Left colon (tissue), 2 donors: Measurements from ENCODE around the gene CBX4. TPM values are rescaled to one million over a fixed set of nuclear protein-coding genes. Genes with fewer than 3 reads are reported as not detected.
"Not testable (repeated sequence)": the region's sequence is repeated elsewhere in the genome, so short reads cannot be mapped to it uniquely, and the experiment has no call there.

Experiments
- ATAC-seq: fragments of 200-7000 bp; cut with Tn5 transposase; one replicate; pipeline ENCODE4 v1.9.1; 2020; ENCODE audit warnings: mild to moderate bottlenecking, moderate library complexity
- DNase-seq, 2 donors: peaks; one replicate each; pipeline ENCODE4 v3.0.0-alpha.2; 2020
- intact Hi-C, 2 donors: fragments of 100-400 bp; cut with DNase I in 1 of 2; cut with micrococcal nuclease in 1 of 2; formaldehyde crosslinking; loops; one replicate each; pipeline versions ENCODE4 v1.11.2 to v1.14.0; 2022; cut with DNase I, micrococcal nuclease
- total RNA-seq, 2 donors: library from RNA; stranded (reverse); fragmentation: NEBNext Ultra II Directional; extraction: Animal tissue kit (Norgen Biotek cat#: 25700); gene quantifications; one replicate each; pipeline ENCODE4 v1.2.1, GENCODE V29; 2021
- donor health status: DM: no; HTN: no; CAD: no.
- donor health status: DM: yes; HTN: yes; CAD: no.

CBX4 gene
- total RNA-seq, 2 donors from 2014 or later, result 12.1 to 14.5 TPM

DNA sequence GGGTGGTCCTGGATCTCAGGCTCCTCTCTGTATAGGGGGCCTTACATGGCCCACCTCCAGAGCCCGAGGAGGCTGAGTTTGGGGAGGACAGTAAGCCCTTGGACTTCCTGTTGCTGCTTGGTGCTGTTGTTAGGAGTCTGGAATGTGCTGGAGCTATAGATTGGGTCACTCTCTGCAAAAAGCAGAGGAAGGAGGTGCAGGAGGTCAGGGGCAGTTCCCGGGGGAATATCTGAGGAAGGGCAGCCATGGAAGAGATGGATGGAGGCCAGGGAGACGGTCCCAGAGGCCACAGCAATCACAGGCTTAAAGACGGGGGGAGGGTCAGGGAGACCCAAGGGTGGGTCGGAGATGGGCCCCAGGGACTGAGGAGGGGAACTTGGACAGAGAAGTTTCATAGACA, 23.0 kb upstream of the CBX4 start:
- ATAC-seq (no peak), DNase-seq (no peak)
- intact Hi-C loops, result no loop called here

DNA sequence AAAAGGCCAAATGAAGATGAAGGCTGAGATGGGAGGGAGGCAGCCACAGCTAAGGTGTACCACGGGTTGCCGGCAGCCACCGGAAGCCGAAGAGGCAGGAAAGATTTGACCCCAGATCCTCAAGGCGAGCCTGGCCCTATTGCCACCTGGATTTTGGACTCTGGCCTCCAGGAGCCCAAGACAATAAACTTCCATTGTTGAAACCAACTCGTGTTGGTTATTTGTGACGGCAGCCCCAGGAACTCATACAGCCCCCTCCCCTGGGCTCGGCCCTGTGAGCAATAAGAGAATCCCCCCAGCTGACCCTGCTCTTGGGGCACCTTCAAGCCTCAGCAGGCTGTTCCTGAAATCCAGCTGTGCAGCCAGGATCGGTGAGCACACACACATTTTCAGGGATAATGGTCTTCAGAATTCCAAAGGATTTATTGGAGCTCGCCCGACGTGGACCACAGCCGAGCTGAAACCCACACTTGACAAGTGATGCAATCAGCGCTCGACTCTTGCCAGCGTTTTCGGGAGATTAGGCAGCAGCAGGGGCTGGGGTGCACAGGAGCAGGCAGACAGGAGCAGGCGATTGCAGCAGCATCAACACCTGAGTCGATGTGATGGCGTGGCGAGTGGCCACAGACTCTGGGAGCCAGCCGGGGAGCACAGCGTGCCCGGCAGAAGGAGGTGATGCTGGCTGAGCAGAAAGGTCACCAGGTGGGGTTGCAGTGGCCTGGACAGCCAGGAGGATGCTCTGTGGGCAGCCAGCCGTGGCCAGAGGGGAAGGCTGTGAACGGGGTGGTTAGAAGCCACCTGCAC, 22.4 kb upstream of the CBX4 start:
- peak; percentile 75 for ATAC-seq
- intact Hi-C loops, result no loop called here
- DNase-seq, result peak in 1 of 2 donors; percentile 26

DNA sequence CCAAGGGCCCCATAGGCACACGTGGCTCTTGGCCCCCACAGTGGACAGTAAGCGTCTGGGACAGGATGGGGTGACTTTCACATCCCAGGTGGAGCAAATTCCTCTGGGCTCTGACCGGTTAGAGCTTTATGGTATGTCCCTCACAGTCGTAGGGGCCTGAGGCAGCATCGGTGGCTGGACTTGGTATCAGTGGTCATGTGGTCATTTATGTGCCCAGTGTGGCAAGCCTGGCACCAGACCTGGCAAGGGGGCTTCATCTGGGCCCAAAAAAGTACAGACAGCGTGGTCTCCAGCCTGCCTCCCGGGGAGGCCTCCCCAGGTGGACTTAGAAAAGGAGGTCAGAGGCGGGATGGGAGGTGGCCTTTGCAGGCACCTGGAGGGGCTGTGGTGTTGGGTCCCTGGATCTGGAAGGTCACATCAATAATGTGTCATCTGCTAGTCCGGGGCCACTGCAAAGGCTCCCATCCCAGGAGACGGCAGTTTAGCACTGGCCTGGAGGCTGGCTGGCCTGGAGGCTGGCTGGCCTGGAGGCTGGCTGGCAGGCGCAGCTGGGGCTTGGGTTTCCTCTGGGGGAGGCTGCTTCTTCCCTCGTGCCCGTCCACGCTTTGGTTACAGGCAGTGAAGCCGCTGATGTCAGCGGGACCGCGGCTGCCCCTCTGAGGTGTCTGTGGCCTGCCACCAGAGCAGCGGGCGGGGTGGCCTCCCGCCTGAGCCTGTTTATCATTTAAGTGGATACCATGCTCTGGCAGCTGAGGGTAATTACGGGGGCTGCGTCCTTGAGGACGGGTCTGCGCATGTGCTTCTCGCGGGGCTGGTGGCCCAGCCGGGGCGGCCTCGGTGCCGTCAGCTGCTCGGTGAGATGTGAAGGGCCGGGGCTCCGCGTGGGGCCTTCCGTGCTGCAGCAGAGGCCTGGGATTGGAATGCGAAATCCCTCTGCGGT, 20.7 kb upstream of the CBX4 start:
- intact Hi-C loops, result no loop called here
- ATAC-seq (no peak), DNase-seq (no peak)

DNA sequence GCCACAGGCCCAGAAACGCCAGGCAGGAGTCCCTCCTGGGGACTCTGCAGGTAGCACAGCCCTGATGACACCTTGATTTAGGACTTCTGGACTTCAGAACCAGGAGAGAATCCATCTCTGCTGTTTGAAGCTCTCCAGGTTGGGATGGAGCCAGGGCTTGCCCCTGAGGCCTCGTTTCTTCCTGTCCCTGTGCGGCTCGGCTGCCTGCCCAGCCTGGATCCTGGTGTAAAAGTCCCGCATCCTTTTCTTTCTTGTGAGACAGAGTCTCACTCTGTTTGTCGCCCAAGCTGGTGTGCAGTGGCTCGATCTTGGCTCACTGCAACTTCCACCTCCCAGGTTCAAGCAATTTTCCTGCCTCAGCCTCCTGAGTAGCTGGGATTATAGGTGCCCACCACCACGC, 17.9 kb upstream of the CBX4 start:
- intact Hi-C loops, result no loop called here
- ATAC-seq (no peak), DNase-seq (no peak)

DNA sequence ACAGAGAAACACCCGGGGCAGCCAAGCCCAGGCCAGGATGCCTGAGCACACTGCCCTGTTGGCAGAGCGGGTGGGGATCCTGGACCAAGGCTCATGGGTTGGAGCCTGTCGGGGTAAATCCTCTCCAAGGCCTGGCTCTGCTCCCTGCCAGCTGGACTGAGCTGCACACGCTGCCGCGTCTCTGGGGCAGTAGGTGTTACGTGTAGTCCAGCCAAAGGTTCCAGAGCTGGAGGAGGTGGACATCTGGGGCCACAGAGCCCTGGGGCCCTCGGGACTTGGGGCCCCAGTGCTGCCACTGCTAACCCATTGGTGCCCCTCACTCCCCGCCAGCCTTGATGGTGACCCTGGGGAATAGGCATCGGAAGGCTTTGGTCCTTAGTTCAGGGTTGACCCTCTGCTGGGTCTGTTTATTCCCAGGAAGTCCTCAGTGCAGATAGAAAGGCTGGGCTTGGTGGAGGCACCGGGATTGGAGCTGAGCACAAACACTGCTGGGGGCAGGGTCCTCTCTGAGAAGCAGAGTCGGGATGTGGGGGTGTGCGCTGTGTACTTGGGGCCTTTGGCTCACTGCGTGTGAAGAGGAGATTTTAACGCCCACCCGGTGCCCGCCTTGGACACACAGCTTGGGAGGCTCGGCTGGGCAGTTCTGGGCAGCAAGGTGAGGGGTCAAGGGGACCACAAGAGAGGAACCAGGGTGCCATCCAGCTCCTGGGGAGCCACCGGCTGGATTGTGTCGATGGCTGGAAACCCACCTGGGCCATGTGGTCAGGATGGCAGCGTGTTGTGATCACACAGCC, 16.3 kb upstream of the CBX4 start:
- intact Hi-C loops, result no loop called here
- no peak for ATAC-seq
- no peak for DNase-seq

DNA sequence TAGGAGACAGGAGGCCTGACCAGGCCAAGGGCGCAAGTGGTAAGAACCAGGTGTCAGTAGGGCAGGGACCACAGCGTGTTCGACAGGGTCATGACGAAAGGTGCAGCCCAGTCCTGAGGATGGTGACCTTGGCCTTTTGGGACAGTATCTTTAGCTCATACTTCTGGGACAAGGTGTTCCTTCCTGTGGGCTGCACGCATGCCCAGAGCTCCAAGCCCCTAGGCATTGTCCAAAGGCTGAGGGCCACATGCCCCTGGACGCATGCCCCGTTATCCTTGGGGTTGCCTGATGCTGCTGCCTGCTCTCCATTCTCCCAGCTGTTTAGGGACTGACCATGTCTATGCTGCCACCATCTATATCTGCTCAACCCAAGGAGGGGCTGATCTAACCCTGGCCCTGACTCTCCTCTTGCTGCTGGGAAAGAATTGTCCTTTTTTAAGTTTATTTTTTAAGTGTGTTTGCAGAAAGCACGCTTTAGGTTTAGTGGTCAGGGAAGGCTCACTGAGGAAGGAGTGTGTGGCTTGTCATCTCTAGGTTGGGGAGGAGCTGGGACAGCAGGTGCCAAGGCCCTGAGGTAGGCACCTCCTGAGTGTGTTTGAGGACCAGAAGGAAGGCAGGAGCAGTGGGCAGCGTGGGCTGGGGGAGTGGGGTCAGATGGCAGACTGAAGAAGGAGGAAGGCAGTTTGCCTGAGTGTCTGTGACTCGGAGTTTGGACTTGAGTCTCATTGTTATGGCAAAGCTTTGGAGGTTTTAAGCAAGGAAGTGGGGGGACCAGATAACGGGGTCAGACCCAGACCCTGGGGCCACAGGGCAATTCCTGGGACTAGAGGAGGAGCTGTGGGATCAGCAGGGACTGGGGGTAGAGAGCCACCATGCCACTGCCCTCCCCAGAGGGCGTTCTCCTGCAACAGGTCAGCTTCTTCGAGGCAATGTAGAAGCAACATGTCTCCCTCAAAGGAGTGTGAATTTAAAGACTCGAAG, 15.1 kb upstream of the CBX4 start:
- DNase-seq (no peak), ATAC-seq (no peak)
- intact Hi-C loops, result no loop called here

DNA sequence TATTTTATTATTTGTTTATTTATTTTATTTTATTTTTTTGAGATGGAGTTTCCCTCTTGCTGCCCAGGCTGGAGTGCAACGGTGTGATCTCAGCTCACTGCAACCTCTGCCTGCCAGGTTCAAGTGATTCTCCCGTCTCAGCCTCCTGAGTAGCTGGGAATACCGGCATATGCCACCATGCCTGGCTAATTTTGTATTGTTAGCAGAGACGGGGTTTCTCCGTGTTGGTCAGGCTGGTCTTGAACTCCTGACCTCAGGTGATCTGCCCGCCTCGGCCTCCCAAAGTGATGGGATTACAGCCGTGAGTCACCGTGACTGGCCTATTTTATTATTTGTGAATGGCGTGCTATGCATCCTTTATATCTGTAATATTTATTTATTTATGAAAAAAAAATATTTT, 13.9 kb upstream of the CBX4 start:
- DNase-seq, ATAC-seq, intact Hi-C loops: not testable (repeated sequence)

DNA sequence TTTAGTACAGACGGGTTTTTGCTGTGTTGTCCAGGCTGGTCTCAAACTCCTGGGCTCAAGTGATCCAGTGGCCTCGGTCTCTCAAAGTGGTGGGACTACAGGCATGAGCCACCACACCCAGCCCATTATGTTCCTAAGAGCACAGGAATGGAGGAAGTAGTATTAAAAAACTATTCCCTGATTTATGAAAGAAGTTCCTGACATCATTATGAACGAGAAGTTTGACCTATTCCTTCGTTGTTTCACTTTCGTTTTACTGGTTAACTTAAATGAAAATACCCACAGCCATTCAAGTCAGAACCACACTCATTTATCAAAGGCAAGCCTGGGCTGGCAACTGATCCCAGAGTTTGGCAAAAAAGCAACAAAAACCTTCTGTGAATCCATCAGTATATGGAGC, 13.5 kb upstream of the CBX4 start:
- DNase-seq, result peak in 1 of 2 donors; percentile 59
- peak; percentile 78 for ATAC-seq
- intact Hi-C loops, result no loop called here

DNA sequence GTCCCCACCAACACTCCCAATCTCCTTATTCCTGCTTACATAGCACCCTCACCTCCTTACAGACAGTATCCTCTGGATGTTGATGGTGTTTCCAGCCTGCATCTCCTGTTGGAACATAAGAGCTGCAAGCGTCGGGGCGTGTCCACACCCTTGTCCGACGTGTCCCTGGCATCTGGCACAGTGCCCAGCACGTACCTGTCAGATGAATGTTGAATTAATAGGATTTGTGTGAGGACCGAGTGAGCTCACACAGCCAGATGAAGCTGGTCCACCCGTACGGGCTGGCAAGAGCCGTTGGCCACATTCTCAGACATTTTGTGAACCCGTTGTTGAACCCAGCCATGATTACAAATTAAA, 12.2 kb upstream of the CBX4 start:
- DNase-seq, result peak; percentile 83 to 88
- ATAC-seq, result peak; percentile 78
- intact Hi-C loops, result no loop called here

DNA sequence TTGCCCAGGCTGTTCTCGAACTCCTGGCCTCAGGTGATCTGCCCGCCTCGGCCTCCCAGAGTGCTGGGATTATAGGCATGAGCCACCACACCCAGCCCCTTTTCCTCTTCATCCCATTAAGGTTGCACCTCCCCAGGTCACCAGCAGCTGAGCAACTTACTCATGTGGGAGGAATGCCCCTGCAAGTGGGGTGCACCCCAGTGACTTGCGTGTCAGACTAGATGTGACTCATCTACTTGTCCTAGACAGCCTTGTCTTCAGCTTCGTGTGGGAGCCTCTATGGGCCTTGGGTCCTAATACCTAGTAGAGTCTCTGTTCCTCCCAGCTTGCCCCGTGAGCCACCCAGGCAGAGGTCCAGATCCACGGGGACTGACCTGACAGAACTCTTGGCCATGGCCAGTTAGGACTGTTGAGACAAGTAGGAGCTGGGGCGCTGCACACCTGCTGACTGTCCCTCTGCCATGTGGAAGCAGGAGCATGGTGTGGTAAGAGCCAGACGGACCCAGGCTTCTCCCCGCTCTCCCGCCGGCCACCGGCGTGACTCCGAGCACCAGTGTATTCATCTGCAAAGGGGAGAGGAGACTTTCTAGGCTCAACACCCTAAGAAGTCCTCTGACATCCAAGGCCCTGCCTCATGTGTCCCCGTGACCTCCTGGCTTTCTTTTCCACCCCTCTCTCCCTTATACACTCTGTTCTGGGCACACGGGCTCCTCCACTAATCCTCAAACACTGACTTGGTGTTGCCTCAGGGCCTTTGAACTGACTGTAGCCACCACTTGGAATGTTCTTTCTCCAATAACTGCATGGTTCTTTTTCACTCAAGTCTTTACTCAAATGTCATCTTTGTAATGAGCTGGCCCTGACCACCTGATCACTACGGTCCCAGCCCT, 11.6 kb upstream of the CBX4 start:
- intact Hi-C loops, result no loop called here
- no peak for ATAC-seq
- no peak for DNase-seq

DNA sequence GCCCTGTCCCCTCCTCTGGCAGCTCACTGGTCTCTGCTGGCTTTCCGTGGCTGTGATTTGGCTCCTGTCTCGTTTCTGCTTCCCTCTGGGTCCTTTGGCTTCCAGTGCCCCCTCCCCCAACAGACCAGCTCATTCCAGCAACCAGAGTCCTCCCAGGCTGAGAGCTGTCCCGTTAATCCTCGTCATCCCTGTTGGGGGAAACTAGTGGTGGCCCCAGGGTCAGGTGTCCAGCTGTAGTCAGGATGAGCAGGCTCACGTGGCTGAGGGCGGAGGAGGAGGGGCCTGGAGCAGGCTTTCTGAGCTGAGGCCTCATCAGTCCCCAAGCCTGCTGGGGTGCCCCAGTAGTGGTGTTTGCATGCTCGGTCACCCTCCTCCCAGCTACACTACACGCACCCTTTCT, 10.7 kb upstream of the CBX4 start:
- DNase-seq (no peak), ATAC-seq (no peak)
- intact Hi-C loops, result no loop called here

DNA sequence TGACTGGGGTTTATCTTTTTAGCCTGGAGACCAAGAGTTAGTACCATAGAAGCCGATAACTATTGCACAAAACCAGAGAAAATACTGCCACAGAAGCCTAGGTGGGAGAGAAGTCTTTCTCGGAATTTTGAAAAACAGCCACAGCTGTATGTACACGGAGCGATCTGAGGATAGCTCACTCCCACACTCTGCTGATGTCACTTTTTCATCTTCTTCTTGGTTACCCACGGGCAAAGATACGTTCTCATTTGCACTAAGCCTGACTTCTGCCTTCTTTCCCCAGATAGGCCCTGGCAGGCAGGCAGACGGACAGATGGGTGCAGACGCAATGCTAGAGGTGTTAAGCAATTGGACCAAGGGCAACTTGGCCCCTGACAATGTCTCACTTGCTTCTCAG, 9.1 kb upstream of the CBX4 start:
- intact Hi-C loops, result no loop called here
- no peak for DNase-seq
- ATAC-seq, result no peak

DNA sequence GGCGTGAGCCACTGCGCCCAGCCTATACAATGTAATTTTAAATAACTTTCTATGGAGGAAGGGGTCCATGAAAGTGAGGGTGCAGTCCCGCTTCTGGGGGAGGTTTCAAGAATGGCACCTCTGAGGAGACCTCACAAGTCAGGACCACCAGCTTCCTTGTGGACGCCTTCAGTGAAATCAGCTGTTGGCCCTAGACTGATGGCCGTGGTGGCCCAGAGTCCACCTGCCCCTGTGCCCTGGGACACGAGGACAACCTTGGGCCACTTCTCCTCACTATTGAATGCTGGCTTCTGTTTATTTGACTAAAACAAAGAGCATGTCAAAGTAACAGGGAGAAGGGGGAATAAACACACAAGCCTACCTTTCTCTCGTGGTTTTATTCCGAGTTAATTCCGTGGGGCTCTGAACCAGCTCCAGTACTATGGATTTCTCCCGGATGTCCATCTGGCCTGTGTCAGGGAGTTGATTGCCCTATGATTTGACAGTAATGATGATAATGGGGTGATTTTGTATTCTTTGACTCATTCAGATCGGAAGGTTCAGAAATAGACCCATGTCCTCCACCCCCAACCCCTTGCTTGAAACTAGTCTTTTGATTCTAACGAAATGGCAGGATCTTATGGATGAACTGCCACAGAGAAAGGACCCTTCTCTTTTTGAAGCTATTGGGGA, 8.6 kb upstream of the CBX4 start:
- ATAC-seq (no peak), DNase-seq (no peak)
- intact Hi-C loops, result no loop called here

DNA sequence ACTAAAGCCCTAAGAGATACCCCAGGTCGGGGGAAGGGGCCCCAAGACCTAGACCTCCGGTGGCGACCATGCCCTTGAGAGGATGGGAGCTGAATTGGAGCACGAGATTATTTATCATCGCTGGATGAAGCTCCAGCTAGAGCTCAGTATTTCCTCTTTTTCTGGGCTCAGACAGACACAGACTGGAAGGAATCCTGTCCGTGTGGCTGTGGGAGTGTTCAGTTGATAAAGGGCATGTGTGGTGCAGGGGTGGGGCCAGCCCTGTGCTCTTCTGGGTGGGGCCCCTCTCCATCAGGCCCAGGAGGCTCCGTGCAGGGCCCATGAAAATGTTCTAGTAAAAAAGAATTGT, 6.3 kb upstream of the CBX4 start:
- ATAC-seq, result peak; percentile 72
- DNase-seq, result peak; percentile 57 to 66
- intact Hi-C loops, result no loop called here

DNA sequence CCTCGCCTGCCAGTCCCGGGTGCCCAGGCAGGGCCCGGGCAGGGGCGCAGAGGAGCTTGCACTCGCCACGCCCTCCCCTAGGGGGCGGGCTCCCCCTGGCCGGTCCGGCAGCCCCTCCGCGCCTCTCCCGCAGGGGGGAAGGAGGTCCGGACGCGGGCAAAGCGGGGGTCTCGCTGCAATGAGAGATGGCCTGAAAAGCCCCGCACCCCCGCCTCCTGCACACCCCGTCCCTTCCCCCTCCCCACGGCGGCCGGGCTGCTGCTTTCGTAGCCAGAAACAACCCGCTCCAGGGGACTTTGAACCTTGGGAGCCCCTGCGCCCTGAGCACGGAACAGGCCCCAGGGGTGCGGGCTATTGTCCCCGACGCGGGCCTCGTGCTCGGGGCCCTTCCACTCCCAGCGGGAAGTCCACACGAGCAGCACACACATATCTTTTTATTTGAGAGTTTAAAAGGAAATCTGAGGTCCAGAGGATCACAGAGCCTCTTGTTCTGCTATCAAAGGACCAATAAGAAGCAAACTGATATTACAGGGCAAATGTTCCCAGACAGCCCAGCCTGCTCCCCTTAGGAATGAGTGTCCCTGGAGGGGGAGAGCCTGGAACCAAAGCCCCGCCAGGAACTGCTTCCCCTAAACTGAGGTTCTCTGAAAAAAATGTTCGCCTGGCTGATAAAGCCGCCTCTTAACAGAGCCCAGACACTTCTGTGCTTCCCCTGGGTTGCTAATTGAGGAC, 5.8 kb upstream of the CBX4 start:
- ATAC-seq (peak; percentile 62), DNase-seq (peak; percentile 51 to 69)
- intact Hi-C loops, result loop anchor here in 1 of 2 donors (5.0 kb wide), 1 partner anchor 38 kb away; no protein-coding TSS in a partner anchor
